ENCODE measurements around the gene RHBDD3. TPM values are rescaled to one million over a fixed set of nuclear protein-coding genes. Genes with fewer than 3 reads are reported as not detected.

Gene RHBDD3
- total RNA-seq, 1 donor from 2014 or later, result 19.2 TPM

DNA sequence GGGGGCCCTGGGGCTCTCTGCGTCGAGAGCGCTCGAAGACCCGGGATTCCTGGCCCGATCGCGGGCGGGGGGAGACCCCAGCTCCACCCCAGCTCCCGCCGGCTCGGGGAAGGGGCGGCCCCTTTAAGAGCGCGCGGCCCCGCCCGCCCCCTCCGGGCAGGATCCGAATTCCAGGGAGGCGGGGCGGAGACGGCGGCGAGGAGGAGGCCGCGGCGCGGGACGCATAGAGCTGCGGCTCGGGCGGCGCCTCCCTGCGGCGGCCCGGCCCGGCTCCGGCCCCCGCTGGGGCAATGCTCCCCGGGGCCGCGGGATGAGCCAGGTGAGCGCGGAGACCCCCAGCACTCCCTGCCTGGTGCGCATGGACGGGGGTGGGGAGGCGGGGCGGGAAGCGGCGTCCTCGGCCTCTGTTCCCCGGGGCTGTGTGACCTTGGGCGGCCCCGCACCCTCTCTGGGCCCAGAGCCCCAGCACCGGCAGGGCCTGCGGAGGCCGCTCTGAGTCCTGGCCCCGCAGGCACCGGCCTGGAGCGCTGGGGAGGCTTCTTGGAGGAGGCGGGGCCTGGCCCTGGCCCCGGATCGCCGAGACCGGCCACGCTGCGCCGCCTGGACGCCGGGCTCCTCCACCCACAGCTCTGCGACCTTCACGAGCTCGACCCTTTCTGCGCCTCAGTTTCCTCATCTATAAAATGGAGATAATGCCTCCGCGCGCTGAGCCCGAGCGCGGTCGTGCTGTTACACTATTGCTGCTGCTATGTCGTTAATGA lies 39.2 kb upstream of the RHBDD3 start:
- peak; percentile 89 for DNase-seq (ENCODE audit: low spot score)

DNA sequence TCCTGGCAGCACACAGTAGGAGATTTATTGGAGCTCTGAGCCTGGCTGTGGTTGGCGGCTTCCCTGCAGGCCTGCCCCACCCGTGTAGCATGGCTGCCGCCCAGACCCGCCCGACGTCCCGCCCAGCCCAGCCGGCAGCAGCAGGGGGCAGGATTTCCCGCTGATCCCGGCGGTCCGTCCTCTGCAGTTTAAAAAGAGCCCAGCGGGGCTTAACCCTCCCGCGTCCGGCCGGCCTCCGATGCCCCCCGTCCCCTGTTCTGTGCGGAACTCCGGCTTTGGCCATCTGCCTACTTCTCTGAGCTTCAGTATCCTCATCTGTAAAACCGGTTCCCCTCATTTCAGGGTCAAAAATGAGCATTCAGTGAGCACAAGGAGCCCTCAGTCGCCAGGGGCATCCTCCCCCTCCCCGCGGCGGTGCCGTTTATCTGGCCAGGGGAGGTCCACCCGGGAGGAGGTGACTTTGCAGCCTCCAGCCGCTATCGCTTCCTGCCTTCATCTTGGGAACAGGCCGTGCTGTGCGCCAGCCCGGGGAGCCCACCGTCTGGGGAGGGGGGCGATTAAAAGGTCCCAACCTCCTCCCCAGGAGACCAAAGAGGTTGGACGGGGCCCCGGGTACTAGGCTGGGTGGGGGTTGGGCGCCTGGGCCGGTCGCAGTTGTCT lies 38.5 kb upstream of the RHBDD3 start, which contains the start of gene GAS2L1:
Gene GAS2L1 (plus strand): TSS at position 476 of the 660 bp plus-strand sequence. CDS start 1,456 bp downstream, outside the sequence.
- DNase-seq (ENCODE audit: low spot score), result peak; percentile 93

GRCh38 chr22:29305836-29306174 lies 38.0 kb upstream of the RHBDD3 start:
- no peak for DNase-seq (ENCODE audit: low spot score)

DNA sequence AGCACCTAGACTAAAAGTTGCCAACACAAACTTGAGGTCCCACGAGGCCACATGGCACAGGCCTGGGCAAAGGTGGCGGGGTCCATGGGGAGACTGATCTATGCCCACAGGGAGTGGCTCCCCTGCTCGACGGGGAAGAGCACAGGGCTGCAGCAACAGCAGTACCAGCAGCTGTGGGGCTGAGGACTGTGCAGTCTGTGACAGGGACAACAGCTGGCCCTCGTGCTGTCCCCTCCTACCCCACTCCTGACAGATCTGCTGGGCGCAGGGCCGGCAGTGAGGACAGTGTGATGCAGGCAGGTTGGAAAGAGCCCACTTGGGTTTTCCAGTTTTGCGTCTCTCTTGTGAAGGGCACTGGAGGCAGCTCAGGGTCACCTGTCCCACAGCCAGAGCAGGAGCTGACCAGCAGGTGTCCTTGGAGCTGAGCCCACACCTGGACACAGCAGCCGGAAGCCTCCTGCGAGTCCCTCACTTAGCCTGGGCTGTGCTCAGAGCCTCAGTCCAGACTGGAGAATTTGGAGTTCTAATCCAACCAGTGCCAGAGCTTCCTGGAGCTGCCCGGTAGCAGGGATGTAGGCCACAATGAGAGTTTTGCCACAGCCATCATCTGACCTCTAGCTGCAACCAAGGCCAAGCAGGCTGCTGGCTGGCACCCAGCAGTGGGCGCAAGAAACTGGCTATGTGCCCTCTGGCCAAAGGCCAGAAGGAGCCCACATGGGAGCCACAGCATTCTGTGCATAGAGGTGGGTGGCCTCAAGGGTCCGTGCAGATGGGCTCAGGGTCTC lies 35.1 kb upstream of the RHBDD3 start:
- DNase-seq (ENCODE audit: low spot score), result peak; percentile 88

DNA sequence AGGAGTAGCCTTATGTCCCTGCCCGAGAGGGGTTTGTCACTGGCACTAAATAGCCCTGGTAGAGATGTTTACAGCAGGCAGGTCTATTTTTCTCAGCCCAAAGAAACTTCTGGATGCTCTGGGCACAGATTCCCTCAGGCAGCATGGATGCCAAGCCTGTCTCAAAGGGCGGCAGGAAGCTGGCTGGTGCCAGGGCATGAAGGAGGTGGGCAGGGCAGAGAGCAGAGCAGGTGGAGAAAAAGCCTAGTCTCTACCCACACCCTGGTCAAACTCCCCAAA lies 34.6 kb upstream of the RHBDD3 start:
- no peak for DNase-seq (ENCODE audit: low spot score)

DNA sequence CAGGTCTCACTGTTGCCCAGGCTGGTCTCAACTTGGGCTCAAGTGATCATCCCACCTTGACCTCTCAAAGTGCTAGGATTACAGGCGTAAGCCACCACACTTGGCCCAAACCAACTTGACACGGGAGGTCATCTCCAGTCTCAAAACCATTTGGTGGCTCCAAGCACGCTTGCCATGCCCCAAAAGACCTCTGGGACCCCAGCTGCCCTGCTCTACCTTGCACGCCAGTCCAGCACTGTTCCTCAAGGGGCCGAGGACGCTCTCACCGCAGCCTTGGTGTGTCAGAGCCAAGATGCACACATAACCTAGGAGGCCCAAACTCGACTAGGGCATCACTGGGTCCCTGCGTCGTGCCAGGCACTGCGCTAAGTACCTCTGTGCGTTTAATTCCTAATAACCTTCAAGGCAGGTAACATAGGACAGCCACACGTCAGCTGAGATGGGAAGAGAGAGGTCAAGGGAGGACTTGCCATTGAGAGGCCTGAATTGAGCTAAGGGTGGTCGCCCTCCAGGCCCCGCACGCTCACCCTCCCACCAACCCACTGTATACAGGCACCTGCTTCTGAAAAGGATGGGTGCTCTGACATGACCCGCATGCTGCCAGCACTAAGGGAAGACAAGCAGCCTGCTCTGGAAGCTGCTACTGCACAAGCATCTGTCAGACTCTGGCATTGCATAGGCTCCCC lies 34.1 kb upstream of the RHBDD3 start:
- DNase-seq (ENCODE audit: low spot score), result peak; percentile 77

GRCh38 chr22:29300807-29301601 lies 33.2 kb upstream of the RHBDD3 start:
- peak; percentile 71 for DNase-seq (ENCODE audit: low spot score)

GRCh38 chr22:29300467-29300806 lies 32.7 kb upstream of the RHBDD3 start:
- peak; percentile 41 for DNase-seq (ENCODE audit: low spot score)

DNA sequence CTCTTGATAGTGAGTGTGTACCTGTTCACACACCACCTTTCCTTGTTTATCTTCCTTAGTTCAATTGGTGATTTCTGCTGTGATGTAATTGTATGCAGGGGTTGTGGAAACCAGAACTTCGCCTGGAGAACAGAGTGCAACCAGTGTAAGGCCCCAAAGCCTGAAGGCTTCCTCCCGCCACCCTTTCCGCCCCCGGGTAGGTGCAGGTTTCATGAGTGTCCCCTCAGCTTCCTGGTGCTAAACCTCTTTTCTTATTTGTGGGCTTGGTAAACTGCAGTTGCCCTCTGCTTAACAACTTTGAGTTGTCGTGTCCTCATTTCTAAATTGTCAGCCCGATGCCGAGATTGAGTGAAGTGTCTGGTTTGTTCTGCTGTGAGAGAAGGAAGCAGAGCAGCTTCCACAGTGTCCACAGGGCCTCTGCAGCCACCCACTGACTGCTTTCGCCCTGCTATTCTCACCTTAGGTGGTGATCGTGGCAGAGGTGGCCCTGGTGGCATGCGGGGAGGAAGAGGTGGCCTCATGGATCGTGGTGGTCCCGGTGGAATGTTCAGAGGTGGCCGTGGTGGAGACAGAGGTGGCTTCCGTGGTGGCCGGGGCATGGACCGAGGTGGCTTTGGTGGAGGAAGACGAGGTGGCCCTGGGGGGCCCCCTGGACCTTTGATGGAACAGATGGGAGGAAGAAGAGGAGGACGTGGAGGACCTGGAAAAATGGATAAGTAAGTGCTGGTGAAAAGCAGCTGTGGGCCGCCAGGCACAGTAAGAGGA lies 31.5 kb upstream of the RHBDD3 start:
- DNase-seq (ENCODE audit: low spot score), result peak; percentile 64

GRCh38 chr22:29298641-29299040 lies 30.9 kb upstream of the RHBDD3 start:
- DNase-seq (ENCODE audit: low spot score), result peak; percentile 33

- no peak for DNase-seq (ENCODE audit: low spot score)
Observed at GRCh38 chr22:29292379-29292778, 24.6 kb upstream of the RHBDD3 start.

DNA sequence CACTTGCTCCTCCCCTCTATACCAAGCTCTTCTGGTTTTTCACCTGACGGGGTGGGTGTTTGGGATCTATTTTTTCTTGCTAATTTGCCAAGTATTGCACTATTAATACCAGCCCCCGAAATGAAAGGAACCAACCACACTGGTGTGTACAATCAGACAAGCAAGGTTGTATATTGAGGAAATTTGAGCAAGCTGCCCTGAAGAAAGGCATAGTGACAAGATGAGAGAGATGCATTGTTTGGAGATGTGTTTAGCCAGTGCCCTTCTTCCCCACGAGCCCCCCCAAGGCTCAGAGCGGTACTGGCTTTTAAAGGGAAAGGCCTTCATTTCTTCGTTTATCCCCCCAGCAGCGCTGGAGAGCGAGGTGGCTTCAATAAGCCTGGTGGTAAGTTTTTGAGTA lies 23.4 kb upstream of the RHBDD3 start:
- no peak for DNase-seq (ENCODE audit: low spot score)

GRCh38 chr22:29290061-29290460 lies 22.3 kb upstream of the RHBDD3 start:
- no peak for DNase-seq (ENCODE audit: low spot score)

- DNase-seq (ENCODE audit: low spot score), result no peak
Observed at GRCh38 chr22:29288837-29289236, 21.1 kb upstream of the RHBDD3 start.

GRCh38 chr22:29284196-29284595 lies 16.4 kb upstream of the RHBDD3 start:
- DNase-seq (ENCODE audit: low spot score), result no peak

- no peak for DNase-seq (ENCODE audit: low spot score)
Observed at GRCh38 chr22:29277927-29278326, 10.1 kb upstream of the RHBDD3 start.

GRCh38 chr22:29275819-29276565 lies 8.2 kb upstream of the RHBDD3 start:
- no peak for DNase-seq (ENCODE audit: low spot score)

GRCh38 chr22:29275167-29275566 lies 7.4 kb upstream of the RHBDD3 start:
- no peak for DNase-seq (ENCODE audit: low spot score)

DNA sequence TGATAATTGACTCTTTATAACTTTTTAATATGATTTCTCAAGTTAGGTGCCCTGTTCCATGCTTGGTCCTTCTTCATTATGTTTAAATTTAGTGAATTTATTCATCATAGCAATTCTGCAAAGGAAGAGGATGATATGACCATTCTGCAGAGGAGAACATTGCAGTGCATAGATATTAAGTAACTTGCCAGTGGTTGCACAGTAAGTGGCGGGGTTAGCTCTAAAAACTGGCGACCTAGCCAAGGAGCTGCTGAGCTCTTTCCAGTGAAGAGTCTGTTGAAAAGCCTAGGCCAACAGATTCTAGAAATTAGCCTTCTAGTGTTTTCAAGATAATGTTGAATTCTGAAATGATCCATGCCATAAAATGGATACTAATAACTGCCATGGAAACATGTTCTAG lies 4.8 kb upstream of the RHBDD3 start:
- DNase-seq (ENCODE audit: low spot score), result no peak

All from mesenteric fat pad (tissue), 1 donor.